Fibroblast of pulmonary artery (primary cell): Measurements from ENCODE around the gene GNAZ.

Source experiments
- DNase-seq: peaks from one replicate; pipeline ENCODE4 v3.0.0-alpha.2; 2010; ENCODE audit warnings: low read depth
- H3K4me3 ChIP-seq: replicated peaks from 2 replicates; pipeline ENCODE4 v1.5.1; 2011; ENCODE audit warnings: low read depth, mild to moderate bottlenecking, control low read depth, low read length, moderate library complexity
- TF ChIP-seq, protein P1 (sequence below): IDR thresholded peaks from 2 replicates; pipeline ENCODE4 v1.5.1; 2011; ENCODE audit warnings: mild to moderate bottlenecking, control low read depth, low read length, inconsistent platforms; ENCODE audit errors: missing control alignments

Gene GNAZ

DNA sequence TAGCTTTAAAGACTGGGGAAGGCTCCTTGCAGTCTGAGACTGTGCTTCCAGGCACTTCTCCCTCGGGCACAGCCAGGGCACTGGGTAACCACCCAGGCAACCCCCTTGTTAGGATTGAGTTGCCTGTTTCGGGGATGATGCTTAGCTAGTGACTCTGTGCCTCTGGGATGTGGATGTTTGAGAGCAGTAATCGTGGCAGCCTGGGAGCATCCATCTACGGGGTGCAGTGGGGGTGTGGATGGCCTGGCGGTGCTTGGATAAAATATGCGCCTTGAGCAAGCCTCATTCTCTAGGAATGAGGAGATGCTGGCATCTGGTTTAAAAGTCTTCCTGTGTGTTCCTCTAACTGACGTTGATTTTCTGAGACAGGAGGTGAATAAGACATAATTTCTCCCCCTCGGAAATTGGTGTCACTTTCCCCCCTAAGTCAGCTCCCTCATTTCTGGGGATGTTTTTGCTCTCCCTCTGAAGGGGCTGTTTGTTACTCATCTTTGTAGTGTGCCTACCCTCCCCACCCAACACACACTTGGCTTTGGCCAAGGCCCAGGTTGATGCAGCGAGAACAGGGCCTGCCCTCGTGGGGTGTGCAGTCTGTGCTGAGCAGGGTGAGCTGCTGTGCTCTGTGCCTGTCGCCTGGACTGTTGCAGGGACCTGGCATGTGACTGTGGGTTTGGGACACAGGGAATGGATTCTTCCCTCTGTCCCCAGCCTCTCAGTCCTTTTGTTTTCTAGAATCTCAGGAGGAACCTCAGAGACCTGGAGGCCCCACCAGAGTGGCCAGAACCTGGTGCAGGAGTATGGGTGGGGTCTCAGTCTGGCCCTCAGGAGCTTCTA lies 2.0 kb downstream of the GNAZ start:
- DNase-seq = no peak
- TF ChIP-seq, protein P1, sequence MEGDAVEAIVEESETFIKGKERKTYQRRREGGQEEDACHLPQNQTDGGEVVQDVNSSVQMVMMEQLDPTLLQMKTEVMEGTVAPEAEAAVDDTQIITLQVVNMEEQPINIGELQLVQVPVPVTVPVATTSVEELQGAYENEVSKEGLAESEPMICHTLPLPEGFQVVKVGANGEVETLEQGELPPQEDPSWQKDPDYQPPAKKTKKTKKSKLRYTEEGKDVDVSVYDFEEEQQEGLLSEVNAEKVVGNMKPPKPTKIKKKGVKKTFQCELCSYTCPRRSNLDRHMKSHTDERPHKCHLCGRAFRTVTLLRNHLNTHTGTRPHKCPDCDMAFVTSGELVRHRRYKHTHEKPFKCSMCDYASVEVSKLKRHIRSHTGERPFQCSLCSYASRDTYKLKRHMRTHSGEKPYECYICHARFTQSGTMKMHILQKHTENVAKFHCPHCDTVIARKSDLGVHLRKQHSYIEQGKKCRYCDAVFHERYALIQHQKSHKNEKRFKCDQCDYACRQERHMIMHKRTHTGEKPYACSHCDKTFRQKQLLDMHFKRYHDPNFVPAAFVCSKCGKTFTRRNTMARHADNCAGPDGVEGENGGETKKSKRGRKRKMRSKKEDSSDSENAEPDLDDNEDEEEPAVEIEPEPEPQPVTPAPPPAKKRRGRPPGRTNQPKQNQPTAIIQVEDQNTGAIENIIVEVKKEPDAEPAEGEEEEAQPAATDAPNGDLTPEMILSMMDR = no peak
- no peak overlapping the region for H3K4me3 ChIP-seq

DNA sequence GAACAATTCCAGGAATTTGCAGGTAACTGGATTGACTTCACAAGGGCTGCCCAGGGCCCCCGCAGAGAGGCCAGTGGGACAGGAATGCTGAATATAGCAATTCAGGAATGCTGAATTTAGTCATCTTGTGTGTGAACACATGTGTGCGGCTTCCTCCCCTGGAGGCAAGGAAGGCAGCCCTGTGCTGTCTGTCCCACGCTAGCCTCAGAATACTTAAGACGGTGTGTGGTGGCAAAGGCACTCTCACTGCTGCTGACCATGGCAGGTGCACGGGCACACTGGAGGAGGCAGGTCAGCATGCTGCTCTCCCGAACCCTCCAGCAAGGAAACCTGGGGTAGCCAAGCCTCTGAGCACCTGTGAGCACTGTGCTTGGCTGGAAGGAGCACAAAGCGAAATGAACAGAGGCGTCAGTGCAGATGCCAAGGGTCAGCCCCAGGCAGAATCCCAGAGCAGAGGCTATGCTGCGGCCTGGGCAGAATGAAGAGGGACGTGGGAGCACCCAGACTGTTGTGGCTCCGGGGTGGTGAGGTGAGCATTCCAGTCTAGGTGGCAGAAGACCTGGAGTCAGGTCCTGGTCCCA lies 2.7 kb downstream of the GNAZ start:
- TF ChIP-seq, protein P1 = no peak
- no peak for DNase-seq
- no peak overlapping the region for H3K4me3 ChIP-seq

DNA sequence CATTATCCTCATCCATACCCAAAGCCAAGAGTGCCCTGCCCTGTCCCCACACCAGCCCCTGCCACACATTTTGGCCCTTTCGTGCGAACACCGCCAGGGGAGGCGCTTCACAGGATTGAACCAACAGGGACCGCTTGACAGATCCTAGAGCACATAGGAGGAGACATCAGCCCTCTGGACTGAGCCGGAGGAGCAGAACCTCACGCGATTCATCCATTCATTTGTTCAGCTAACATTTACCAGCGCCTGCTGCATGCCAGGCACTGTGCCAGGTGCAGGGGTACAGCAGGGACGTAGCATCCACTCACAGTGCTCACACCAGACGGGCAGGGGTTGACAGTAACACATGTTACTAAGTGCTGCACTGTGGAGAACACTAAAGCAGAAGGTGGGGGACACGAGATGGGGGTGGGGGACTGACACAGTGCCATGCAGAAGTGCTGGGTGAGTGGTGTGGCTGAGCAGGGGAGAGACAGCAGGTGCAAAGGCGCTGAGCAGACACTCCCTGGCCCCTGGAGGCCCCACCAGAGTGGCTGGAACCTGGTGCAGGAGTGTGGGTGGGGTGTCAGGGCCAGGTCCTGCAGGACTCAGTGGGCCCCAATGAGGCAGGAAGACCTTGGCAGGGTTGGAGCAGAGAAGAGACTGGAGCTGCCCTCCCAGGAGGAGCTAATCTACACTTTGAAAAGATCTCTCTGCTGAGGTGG lies 3.4 kb downstream of the GNAZ start:
- TF ChIP-seq, protein P1 = no peak
- H3K4me3 ChIP-seq = no peak overlapping the region
- DNase-seq = no peak

DNA sequence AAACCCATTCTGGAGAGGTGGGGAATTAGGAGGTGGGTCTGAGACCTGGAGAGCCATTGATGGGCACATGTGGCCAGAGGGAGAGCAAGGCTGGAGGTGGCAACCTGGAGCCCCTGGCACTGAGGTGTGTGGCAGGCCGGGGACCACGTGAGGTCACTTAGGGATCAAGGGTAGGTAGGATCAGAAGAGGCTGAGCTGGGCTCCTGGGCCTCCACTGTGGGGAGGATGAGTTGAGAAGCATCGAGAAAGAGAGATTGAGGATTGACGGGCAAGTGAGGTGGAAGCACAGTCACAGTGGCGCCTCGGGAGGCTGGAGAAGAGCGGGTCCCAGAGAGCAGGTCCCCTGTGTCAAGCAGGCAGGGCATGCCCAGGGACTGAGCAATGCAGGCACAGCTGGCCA lies 4.1 kb downstream of the GNAZ start:
- TF ChIP-seq, protein P1 = no peak
- no peak overlapping the region for H3K4me3 ChIP-seq
- DNase-seq = no peak

DNA sequence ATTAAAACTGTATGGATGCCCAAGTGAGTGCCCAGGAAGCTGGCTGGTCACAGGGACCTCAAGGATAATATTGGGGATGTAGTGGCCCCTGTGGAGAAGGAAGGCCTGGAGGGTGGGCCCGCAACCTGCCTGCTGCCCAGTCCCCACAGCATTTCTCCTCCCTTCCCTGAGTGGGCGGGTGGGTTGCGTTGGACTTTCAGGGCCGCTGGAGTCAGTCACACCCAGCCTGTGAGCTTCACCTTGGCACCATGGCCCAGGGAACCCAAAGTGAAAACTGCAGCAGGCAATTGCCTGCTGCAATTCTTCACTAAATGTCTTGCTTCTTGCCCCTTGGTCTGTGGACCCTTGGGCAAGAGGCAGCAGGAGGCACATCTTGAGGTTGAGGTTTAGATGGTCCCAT lies 4.7 kb downstream of the GNAZ start:
- TF ChIP-seq, protein P1 = no peak
- no peak for DNase-seq
- no peak overlapping the region for H3K4me3 ChIP-seq

DNA sequence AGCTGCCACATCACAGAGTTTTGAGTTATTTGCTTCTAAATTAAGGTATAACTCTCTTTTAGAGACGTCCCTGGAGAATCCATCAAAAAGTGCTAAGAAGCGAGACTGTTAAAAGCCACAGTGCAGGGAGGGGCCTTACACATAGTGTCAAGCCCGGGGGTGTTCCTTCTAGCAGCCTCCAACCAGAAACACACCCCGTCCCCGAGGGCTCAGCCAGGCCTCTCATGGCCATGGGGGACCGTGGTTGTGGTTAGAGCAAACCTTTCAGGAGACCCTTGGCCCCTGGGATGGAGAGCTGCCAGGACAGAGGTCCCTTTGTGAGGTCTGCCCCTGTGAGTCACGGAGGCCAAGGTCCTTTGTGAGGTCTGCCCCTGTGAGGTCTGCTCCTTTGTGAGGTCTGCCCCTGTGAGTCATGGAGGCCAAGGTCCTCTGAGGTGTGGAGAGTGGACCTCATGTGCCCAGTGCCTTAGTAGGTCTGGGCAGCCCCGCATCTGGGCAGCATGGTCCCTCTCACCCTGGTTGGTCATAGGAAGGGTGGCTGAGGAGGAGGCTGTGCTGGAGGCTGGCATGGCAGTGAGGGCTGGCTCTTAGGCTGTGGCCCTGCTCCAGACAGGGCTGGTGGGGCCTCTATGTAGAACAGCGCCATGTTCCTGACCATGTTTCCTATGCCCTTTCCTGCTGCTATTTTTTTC lies 5.4 kb downstream of the GNAZ start:
- no peak for DNase-seq
- no peak overlapping the region for H3K4me3 ChIP-seq
- TF ChIP-seq, protein P1 = no peak
